Activated CD4-positive, alpha-beta T cell treated with anti-CD3 and anti-CD28 coated beads for 36 hours (primary cell): ENCODE measurements around the gene DUSP14. TPM values are rescaled to one million over a fixed set of nuclear protein-coding genes. Genes with fewer than 3 reads are reported as not detected.
A peak's percentile ranks its signal among the peaks of the same experiment; 100 is the strongest.

Source experiments
- ATAC-seq: fragments of 200-7000 bp; cut with Tn5 transposase; one replicate; pipeline ENCODE4 v1.10.0; 2021; ENCODE audit warnings: mild to moderate bottlenecking, moderate library complexity
- CTCF ChIA-PET: fragments of 350-600 bp; sonication (Branson Sonifier 250); formaldehyde crosslinking; loops from one replicate; lab custom pipeline; 2021; ENCODE audit warnings: antibody characterized with exemption; lab: Charles Lee
- POLR2A ChIA-PET: fragments of 350-600 bp; sonication (Branson Sonifier 250); formaldehyde crosslinking; loops from one replicate; lab custom pipeline; 2021; ENCODE audit warnings: antibody characterized with exemption, inconsistent platforms; lab: Charles Lee
- DNase-seq: peaks from one replicate; pipeline ENCODE4 v3.0.0-alpha.2; 2020
- H3K27ac Mint-ChIP-seq: one replicate; pipeline ENCODE4 v1.8.0; 2021; ENCODE audit warnings: mixed read lengths
- H3K27me3 Mint-ChIP-seq: one replicate; pipeline ENCODE4 v1.8.0; 2021; ENCODE audit warnings: mixed read lengths
- H3K36me3 Mint-ChIP-seq: one replicate; pipeline ENCODE4 v1.8.0; 2021; ENCODE audit warnings: low read depth, mixed read lengths
- H3K4me1 Mint-ChIP-seq: one replicate; pipeline ENCODE4 v1.8.0; 2021; ENCODE audit warnings: mixed read lengths
- H3K4me3 Mint-ChIP-seq: one replicate; pipeline ENCODE4 v1.8.0; 2021; ENCODE audit warnings: mild to moderate bottlenecking, moderate library complexity, mixed read lengths
- H3K9me3 Mint-ChIP-seq: one replicate; pipeline ENCODE4 v1.8.0; 2021; ENCODE audit warnings: low read depth, mixed read lengths
- intact Hi-C, 2 experiments: fragments of 100-400 bp; cut with DNase I in 1 of 2; cut with micrococcal nuclease in 1 of 2; formaldehyde crosslinking; loops; one replicate each; pipeline versions ENCODE4 v1.14.2 to v1.15.1; 2022 to 2024; cut with DNase I, micrococcal nuclease
- total RNA-seq, 2 experiments: library from RNA; stranded (reverse); gene quantifications; one replicate each; pipeline ENCODE4 v1.2.3, GENCODE V29; 2021

The DUSP14 gene
- total RNA-seq, 2 experiments from 2014 or later: 11.9 to 13.1 TPM

DNA sequence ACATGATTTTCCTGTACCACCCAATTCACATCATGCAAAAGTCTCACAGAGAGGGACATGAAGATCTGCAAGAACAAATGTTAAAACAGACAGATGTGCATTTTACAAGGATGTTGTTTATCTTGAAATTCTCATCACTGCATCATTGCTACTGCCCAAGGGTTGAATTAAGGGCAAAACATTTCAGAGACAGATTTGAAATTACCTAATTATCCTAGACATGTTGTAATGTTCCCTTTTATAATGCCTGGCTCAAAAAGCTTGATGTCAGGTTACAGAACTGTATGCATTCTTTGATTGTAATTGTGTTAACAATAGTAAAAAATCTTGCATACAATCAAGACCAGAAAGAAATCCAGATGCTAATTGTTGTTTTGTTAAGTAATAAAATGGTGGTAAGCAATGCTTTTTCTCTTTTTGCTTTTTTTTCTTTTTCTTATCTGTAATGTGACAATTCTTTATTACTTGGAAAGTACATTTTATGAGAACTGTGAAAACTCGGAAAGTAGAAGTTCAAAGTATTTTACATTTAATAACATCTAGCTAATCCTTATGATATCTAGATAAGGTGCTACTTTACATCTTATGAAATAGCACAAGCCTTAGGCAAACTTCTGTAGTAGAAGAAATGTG, 3.6 kb upstream of the DUSP14 start:
- ATAC-seq (no peak), DNase-seq (no peak)
- H3K27me3 Mint-ChIP-seq: no peaks in the 10 kb centered on the region
- H3K9me3 Mint-ChIP-seq: no peaks in the 10 kb centered on the region
- H3K27ac Mint-ChIP-seq: no peak overlapping the region
- peaks cover 30% of the 10 kb centered on the region for H3K4me1 Mint-ChIP-seq
- CTCF ChIA-PET: no interaction called here
- H3K36me3 Mint-ChIP-seq: peaks cover 2% of the 10 kb centered on the region
- no peak overlapping the region for H3K4me3 Mint-ChIP-seq
- intact Hi-C loops: loop anchor here in 1 of 2 experiments (5.0 kb wide), 3 partner anchors 764 to 1916 kb away; partner anchors contain the start of genes FBXL20 and SOCS7
- POLR2A ChIA-PET: no interaction called here

- Mint-ChIP-seq H3K4me3 (peak overlapping the region; percentile 83), H3K9me3 (no peaks in the 10 kb centered on the region), H3K27ac (peak overlapping the region; percentile 87), H3K4me1 (peaks cover 44% of the 10 kb centered on the region), H3K27me3 (no peaks in the 10 kb centered on the region), H3K36me3 (peaks cover 2% of the 10 kb centered on the region)
- DNase-seq: no peak
- CTCF ChIA-PET: interaction anchor here (0.6 to 1.2 kb wide), 3 partner anchors 10 to 114 kb away, joined by 3 to 5 read pairs (median 4); no protein-coding TSS in a partner anchor
- ATAC-seq: no peak
- POLR2A ChIA-PET: no interaction called here
- intact Hi-C loops: loop anchor here in 1 of 2 experiments (1.0 to 5.0 kb wide), 4 partner anchors 58 to 1914 kb away; partner anchors contain the start of genes FBXL20 and SOCS7
Measured at GRCh38 chr17:37488009-37488604, 1.6 kb upstream of the DUSP14 start.

- ChIA-PET CTCF (interaction anchor here (0.6 to 1.2 kb wide), 3 partner anchors 10 to 115 kb away, joined by 3 to 5 read pairs (median 4); no protein-coding TSS in a partner anchor), POLR2A (no interaction called here)
- Mint-ChIP-seq H3K27ac (peak overlapping the region; percentile 87), H3K36me3 (peaks cover 2% of the 10 kb centered on the region), H3K4me1 (peaks cover 44% of the 10 kb centered on the region), H3K4me3 (peak overlapping the region; percentile 83), H3K27me3 (no peaks in the 10 kb centered on the region), H3K9me3 (no peaks in the 10 kb centered on the region)
- peak; percentile 83 for DNase-seq
- ATAC-seq: peak; percentile 63
- intact Hi-C loops: loop anchor here in 1 of 2 experiments (1.0 to 5.0 kb wide), 7 partner anchors 58 to 1914 kb away; partner anchors contain the start of genes FBXL20, SOCS7 and SYNRG
Measured at GRCh38 chr17:37488607-37489196, 989 bp upstream of the DUSP14 start.

GRCh38 chr17:37490022-37490587, 414 bp downstream of the DUSP14 start:
- peaks cover 46% of the 10 kb centered on the region for H3K4me1 Mint-ChIP-seq
- ATAC-seq (peak; percentile 63), DNase-seq (peak; percentile 89)
- no peaks in the 10 kb centered on the region for H3K9me3 Mint-ChIP-seq
- intact Hi-C loops: loop anchor here (2.0 kb wide), 3 partner anchors 83 to 945 kb away; partner anchors contain the start of genes ACACA (in 1 of the 2), GGNBP2 (in 1 of the 2), SYNRG (in 1 of the 2) and TADA2A (in 1 of the 2)
- ChIA-PET CTCF (interaction anchor here (0.8 to 1.8 kb wide), 2 partner anchors 117 to 326 kb away, joined by 3 to 4 read pairs; no protein-coding TSS in a partner anchor), POLR2A (interaction anchor here (0.6 to 0.8 kb wide), 2 partner anchors 84 to 806 kb away, joined by 3 to 4 read pairs; no protein-coding TSS in a partner anchor)
- H3K27me3 Mint-ChIP-seq: no peaks in the 10 kb centered on the region
- no peaks in the 10 kb centered on the region for H3K36me3 Mint-ChIP-seq
- peak overlapping the region; percentile 88 for H3K4me3 Mint-ChIP-seq
- peak overlapping the region; percentile 93 for H3K27ac Mint-ChIP-seq

GRCh38 chr17:37490638-37491614, 1.2 kb downstream of the DUSP14 start:
- Mint-ChIP-seq H3K4me1 (peaks cover 46% of the 10 kb centered on the region), H3K4me3 (peak overlapping the region; percentile 88), H3K27ac (peak overlapping the region; percentile 93), H3K36me3 (no peaks in the 10 kb centered on the region), H3K9me3 (no peaks in the 10 kb centered on the region), H3K27me3 (no peaks in the 10 kb centered on the region)
- POLR2A ChIA-PET: interaction anchor here (0.8 kb wide), 1 partner anchor 85 kb away, joined by 3 read pairs; no protein-coding TSS in a partner anchor
- CTCF ChIA-PET: interaction anchor here (0.8 to 2.1 kb wide), 5 partner anchors 11 to 325 kb away, joined by 3 to 5 read pairs (median 3); no protein-coding TSS in a partner anchor
- ATAC-seq: no peak
- DNase-seq: peak; percentile 42
- intact Hi-C loops: loop anchor here (2.0 kb wide), 3 partner anchors 84 to 946 kb away; partner anchors contain the start of genes ACACA (in 1 of the 2), GGNBP2 (in 1 of the 2), SYNRG (in 1 of the 2) and TADA2A (in 1 of the 2)

DNA sequence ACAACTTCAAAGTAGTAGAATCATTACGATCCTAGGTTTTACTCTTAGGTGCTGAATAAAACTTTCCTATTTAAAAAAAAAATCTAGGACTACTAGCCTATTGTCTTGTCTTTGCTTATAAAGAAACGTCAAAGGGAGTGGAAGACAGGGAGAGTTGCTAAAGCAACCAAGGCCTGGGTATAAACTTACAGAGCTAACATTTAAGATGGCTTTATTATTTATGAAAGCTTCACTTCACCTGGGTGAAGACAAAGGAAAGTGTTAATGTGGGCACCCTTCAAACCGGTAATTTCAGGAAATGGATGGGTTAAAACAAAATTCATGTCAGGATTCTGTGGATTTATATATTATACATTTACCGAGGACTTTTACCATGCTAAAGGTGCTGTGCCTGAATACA, 2.5 kb downstream of the DUSP14 start:
- H3K36me3 Mint-ChIP-seq: no peaks in the 10 kb centered on the region
- POLR2A ChIA-PET: no interaction called here
- DNase-seq (no peak), ATAC-seq (no peak)
- no peaks in the 10 kb centered on the region for H3K27me3 Mint-ChIP-seq
- CTCF ChIA-PET: interaction anchor here (0.6 to 2.1 kb wide), 5 partner anchors 13 to 324 kb away, joined by 3 to 5 read pairs (median 3); no protein-coding TSS in a partner anchor
- peaks cover 46% of the 10 kb centered on the region for H3K4me1 Mint-ChIP-seq
- intact Hi-C loops: no loop called here
- no peak overlapping the region for H3K27ac Mint-ChIP-seq
- no peaks in the 10 kb centered on the region for H3K9me3 Mint-ChIP-seq
- no peak overlapping the region for H3K4me3 Mint-ChIP-seq

GRCh38 chr17:37493249-37494027, 3.7 kb downstream of the DUSP14 start:
- no peaks in the 10 kb centered on the region for H3K36me3 Mint-ChIP-seq
- ChIA-PET POLR2A (interaction anchor here (0.7 kb wide), 1 partner anchor 8 kb away, joined by 6 read pairs; no protein-coding TSS in a partner anchor), CTCF (interaction anchor here (1.4 kb wide), 1 partner anchor 43 kb away, joined by 3 read pairs; no protein-coding TSS in a partner anchor)
- DNase-seq (no peak), ATAC-seq (no peak)
- peaks cover 40% of the 10 kb centered on the region for H3K4me1 Mint-ChIP-seq
- no peak overlapping the region for H3K27ac Mint-ChIP-seq
- H3K9me3 Mint-ChIP-seq: no peaks in the 10 kb centered on the region
- H3K27me3 Mint-ChIP-seq: no peaks in the 10 kb centered on the region
- intact Hi-C loops: no loop called here
- no peak overlapping the region for H3K4me3 Mint-ChIP-seq

DNA sequence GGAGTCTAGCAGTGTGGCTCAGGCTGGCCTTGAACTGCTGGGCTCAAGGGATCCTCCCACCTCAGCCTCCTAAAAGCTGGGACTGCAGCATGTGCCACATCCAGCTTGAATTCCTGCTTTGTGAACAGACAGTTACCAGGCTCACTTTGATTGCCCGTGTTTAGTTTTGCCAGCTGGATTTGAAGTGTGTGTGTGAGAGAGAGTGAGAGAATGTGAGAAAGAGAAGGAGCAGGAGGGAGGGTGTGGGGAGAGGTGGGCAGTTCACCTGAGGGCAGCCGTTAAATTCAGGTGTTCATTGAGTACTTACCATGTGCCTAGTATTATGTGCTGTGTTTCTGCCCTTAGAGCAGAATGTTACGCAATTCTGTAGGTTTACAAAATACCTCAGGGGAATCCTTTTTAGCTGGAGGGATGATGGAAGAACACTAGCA, 4.7 kb downstream of the DUSP14 start:
- Mint-ChIP-seq H3K27me3 (no peaks in the 10 kb centered on the region), H3K36me3 (no peaks in the 10 kb centered on the region), H3K4me3 (no peak overlapping the region), H3K4me1 (peaks cover 35% of the 10 kb centered on the region), H3K9me3 (no peaks in the 10 kb centered on the region), H3K27ac (no peak overlapping the region)
- ChIA-PET CTCF (interaction anchor here (0.9 to 1.4 kb wide), 3 partner anchors 23 to 48 kb away, joined by 3 to 4 read pairs (median 3); no protein-coding TSS in a partner anchor), POLR2A (interaction anchor here (0.6 to 0.7 kb wide), 2 partner anchors 7 to 22 kb away, joined by 4 to 6 read pairs; no protein-coding TSS in a partner anchor)
- DNase-seq (no peak), ATAC-seq (no peak)
- intact Hi-C loops: no loop called here

DNA sequence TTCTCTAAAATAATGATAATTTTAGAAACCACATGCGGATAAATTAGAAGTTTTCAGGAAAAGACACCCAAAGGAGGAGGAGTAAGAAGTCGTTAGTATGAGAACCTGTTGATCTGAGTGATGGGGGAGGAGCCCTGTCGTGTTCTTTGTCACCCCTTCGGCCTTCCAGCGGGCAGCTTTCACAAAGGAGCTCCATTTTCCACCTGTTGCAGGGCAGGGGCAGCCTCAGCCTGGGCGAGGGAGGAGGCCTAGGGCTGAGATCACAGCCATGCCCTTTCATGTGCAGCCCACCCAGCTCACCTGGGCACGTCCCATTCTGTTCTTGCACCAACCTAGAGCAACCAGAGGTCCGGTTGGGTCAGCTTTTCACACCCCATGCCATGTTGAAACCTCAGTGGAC, 5.3 kb downstream of the DUSP14 start:
- no peaks in the 10 kb centered on the region for H3K36me3 Mint-ChIP-seq
- ATAC-seq (no peak), DNase-seq (no peak)
- H3K27me3 Mint-ChIP-seq: no peaks in the 10 kb centered on the region
- H3K27ac Mint-ChIP-seq: no peak overlapping the region
- no peaks in the 10 kb centered on the region for H3K9me3 Mint-ChIP-seq
- CTCF ChIA-PET: interaction anchor here (0.9 to 1.4 kb wide), 3 partner anchors 22 to 47 kb away, joined by 3 to 4 read pairs (median 3); no protein-coding TSS in a partner anchor
- intact Hi-C loops: no loop called here
- peaks cover 35% of the 10 kb centered on the region for H3K4me1 Mint-ChIP-seq
- POLR2A ChIA-PET: interaction anchor here (0.6 kb wide), 1 partner anchor 21 kb away, joined by 4 read pairs; no protein-coding TSS in a partner anchor
- H3K4me3 Mint-ChIP-seq: no peak overlapping the region
